ENCODE data around the gene SPEM1. TPM values are rescaled to one million over a fixed set of nuclear protein-coding genes. Genes with fewer than 3 reads are reported as not detected.

The SPEM1 gene
- total and polyA plus RNA-seq, 2 of the 13 experiments (the other 11 are each of a cell fraction or from before 2014, with no cell fraction given), result not detected

DNA sequence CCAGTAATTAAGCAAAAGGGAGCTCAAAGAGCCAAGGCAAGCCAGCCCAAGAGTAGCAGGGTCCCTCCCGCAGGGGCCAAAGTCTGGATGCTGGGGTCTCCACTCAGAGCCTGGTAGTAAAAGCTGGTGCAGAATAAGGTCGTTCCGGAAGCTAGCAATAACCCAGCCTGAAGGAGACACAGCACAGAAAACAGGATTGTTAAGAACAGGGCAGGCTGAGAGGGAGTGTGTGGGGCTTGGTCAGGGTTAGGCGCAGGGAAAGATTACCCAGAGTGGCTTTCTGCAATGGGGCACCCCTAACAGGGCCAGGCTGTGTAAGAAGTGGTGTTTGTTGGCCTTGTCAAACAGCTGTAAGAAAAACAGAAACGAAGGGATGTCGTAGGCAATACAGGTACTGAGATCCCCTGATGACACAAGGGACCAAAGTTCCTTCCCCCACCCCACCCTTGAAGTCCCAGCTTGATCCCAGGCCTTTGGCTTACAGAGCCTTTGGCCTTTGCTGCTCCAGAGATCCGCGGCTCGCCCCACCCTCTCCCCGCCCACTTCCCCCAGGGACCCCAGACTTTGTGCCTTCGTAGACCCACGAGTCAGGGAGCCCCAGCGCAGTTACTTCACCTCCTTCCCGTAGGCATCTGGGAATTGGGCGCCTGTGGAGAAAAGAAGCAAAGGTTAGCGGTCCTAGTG is 16.9 kb upstream of the SPEM1 start (continued):
- TF ChIP-seq, protein P1, sequence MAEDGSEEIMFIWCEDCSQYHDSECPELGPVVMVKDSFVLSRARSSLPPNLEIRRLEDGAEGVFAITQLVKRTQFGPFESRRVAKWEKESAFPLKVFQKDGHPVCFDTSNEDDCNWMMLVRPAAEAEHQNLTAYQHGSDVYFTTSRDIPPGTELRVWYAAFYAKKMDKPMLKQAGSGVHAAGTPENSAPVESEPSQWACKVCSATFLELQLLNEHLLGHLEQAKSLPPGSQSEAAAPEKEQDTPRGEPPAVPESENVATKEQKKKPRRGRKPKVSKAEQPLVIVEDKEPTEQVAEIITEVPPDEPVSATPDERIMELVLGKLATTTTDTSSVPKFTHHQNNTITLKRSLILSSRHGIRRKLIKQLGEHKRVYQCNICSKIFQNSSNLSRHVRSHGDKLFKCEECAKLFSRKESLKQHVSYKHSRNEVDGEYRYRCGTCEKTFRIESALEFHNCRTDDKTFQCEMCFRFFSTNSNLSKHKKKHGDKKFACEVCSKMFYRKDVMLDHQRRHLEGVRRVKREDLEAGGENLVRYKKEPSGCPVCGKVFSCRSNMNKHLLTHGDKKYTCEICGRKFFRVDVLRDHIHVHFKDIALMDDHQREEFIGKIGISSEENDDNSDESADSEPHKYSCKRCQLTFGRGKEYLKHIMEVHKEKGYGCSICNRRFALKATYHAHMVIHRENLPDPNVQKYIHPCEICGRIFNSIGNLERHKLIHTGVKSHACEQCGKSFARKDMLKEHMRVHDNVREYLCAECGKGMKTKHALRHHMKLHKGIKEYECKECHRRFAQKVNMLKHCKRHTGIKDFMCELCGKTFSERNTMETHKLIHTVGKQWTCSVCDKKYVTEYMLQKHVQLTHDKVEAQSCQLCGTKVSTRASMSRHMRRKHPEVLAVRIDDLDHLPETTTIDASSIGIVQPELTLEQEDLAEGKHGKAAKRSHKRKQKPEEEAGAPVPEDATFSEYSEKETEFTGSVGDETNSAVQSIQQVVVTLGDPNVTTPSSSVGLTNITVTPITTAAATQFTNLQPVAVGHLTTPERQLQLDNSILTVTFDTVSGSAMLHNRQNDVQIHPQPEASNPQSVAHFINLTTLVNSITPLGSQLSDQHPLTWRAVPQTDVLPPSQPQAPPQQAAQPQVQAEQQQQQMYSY (CRISPR knock-in tag; IDR thresholded peaks at IDR 0.05), result no peak
- TF ChIP-seq, protein P2, sequence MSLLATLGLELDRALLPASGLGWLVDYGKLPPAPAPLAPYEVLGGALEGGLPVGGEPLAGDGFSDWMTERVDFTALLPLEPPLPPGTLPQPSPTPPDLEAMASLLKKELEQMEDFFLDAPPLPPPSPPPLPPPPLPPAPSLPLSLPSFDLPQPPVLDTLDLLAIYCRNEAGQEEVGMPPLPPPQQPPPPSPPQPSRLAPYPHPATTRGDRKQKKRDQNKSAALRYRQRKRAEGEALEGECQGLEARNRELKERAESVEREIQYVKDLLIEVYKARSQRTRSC (CRISPR knock-in tag; IDR thresholded peaks at IDR 0.05; ENCODE audit: low read depth), result no peak
- TF ChIP-seq HOXA7 (CRISPR knock-in tag; IDR thresholded peaks at IDR 0.05) (no peak), TRIM24 (CRISPR knock-in tag; IDR thresholded peaks at IDR 0.05) (no peak), MAFF (IDR thresholded peaks at IDR 0.05; ENCODE audit: low read depth, low read length) (no peak), RARG (CRISPR knock-in tag; IDR thresholded peaks at IDR 0.05; ENCODE audit: low read depth) (no peak), ZNF792 (CRISPR knock-in tag; IDR thresholded peaks at IDR 0.05) (no peak), ZNF232 (CRISPR knock-in tag; IDR thresholded peaks at IDR 0.05; ENCODE audit: borderline replicate concordance) (no peak), JUN (CRISPR knock-in tag; IDR thresholded peaks at IDR 0.05) (no peak), SIX1 (CRISPR knock-in tag; IDR thresholded peaks at IDR 0.05; ENCODE audit: borderline replicate concordance) (no peak), ZSCAN20 (CRISPR knock-in tag; IDR thresholded peaks at IDR 0.05; ENCODE audit: borderline replicate concordance) (no peak), KDM4B (CRISPR knock-in tag; IDR thresholded peaks at IDR 0.05) (no peak), ZNF569 (CRISPR knock-in tag; IDR thresholded peaks at IDR 0.05; ENCODE audit: borderline replicate concordance) (no peak), KAT7 (CRISPR knock-in tag; IDR thresholded peaks at IDR 0.05; ENCODE audit: borderline replicate concordance) (no peak), MBD4 (IDR thresholded peaks at IDR 0.05; ENCODE audit: borderline replicate concordance, low read length) (no peak)
- TF ChIP-seq, protein P3, sequence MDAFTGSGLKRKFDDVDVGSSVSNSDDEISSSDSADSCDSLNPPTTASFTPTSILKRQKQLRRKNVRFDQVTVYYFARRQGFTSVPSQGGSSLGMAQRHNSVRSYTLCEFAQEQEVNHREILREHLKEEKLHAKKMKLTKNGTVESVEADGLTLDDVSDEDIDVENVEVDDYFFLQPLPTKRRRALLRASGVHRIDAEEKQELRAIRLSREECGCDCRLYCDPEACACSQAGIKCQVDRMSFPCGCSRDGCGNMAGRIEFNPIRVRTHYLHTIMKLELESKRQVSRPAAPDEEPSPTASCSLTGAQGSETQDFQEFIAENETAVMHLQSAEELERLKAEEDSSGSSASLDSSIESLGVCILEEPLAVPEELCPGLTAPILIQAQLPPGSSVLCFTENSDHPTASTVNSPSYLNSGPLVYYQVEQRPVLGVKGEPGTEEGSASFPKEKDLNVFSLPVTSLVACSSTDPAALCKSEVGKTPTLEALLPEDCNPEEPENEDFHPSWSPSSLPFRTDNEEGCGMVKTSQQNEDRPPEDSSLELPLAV (CRISPR knock-in tag; conservative IDR thresholded peaks at IDR 0.05; ENCODE audit: low read depth), result no peak
- TF ChIP-seq, protein P4, sequence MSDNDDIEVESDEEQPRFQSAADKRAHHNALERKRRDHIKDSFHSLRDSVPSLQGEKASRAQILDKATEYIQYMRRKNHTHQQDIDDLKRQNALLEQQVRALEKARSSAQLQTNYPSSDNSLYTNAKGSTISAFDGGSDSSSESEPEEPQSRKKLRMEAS (IDR thresholded peaks at IDR 0.05), result no peak
- TF ChIP-seq, protein P5, sequence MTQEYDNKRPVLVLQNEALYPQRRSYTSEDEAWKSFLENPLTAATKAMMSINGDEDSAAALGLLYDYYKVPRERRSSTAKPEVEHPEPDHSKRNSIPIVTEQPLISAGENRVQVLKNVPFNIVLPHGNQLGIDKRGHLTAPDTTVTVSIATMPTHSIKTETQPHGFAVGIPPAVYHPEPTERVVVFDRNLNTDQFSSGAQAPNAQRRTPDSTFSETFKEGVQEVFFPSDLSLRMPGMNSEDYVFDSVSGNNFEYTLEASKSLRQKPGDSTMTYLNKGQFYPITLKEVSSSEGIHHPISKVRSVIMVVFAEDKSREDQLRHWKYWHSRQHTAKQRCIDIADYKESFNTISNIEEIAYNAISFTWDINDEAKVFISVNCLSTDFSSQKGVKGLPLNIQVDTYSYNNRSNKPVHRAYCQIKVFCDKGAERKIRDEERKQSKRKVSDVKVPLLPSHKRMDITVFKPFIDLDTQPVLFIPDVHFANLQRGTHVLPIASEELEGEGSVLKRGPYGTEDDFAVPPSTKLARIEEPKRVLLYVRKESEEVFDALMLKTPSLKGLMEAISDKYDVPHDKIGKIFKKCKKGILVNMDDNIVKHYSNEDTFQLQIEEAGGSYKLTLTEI (CRISPR knock-in tag; conservative IDR thresholded peaks at IDR 0.05), result no peak
- TF ChIP-seq, protein P6, sequence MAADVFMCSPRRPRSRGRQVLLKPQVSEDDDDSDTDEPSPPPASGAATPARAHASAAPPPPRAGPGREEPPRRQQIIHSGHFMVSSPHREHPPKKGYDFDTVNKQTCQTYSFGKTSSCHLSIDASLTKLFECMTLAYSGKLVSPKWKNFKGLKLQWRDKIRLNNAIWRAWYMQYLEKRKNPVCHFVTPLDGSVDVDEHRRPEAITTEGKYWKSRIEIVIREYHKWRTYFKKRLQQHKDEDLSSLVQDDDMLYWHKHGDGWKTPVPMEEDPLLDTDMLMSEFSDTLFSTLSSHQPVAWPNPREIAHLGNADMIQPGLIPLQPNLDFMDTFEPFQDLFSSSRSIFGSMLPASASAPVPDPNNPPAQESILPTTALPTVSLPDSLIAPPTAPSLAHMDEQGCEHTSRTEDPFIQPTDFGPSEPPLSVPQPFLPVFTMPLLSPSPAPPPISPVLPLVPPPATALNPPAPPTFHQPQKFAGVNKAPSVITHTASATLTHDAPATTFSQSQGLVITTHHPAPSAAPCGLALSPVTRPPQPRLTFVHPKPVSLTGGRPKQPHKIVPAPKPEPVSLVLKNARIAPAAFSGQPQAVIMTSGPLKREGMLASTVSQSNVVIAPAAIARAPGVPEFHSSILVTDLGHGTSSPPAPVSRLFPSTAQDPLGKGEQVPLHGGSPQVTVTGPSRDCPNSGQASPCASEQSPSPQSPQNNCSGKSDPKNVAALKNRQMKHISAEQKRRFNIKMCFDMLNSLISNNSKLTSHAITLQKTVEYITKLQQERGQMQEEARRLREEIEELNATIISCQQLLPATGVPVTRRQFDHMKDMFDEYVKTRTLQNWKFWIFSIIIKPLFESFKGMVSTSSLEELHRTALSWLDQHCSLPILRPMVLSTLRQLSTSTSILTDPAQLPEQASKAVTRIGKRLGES (CRISPR knock-in tag; IDR thresholded peaks at IDR 0.05; ENCODE audit: borderline replicate concordance), result no peak
